IPS-15b (cell line): ENCODE results near the gene SH2B2.
"Not testable (repeated sequence)": the region's sequence is repeated elsewhere in the genome, so short reads cannot be mapped to it uniquely, and the experiment has no call there.

ENCODE experiments used
- H3K27me3 ChIP-seq: one replicate; pipeline ENCODE4 v1.6.1; 2013; ENCODE audit warnings: low read length; ENCODE audit not compliant: control insufficient read depth, insufficient read depth
- H3K36me3 ChIP-seq: one replicate; pipeline ENCODE4 v1.6.1; 2013; ENCODE audit warnings: low read length; ENCODE audit not compliant: control insufficient read depth, insufficient read depth
- H3K4me1 ChIP-seq: one replicate; pipeline ENCODE4 v1.6.1; 2013; ENCODE audit warnings: mild to moderate bottlenecking, low read length; ENCODE audit not compliant: control insufficient read depth, insufficient read depth
- H3K4me3 ChIP-seq: one replicate; pipeline ENCODE4 v1.5.1; 2013; ENCODE audit warnings: low read depth, low read length
- H3K9ac ChIP-seq: one replicate; pipeline ENCODE4 v1.6.1; 2013; ENCODE audit warnings: low read depth, mild to moderate bottlenecking, low read length
- H3K9me3 ChIP-seq: one replicate; pipeline ENCODE4 v1.6.1; 2013; ENCODE audit warnings: mild to moderate bottlenecking, low read length; ENCODE audit not compliant: control insufficient read depth, insufficient read depth

Gene SH2B2

GRCh38 chr7:102291916-102292267 lies 5.2 kb downstream of the SH2B2 start:
- Histone ChIP-seq H3K27me3 (peaks cover 3% of the 10 kb centered on the region), H3K9me3 (no peaks in the 10 kb centered on the region), H3K4me3 (no peak overlapping the region), H3K9ac (no peak overlapping the region), H3K4me1 (peaks cover 8% of the 10 kb centered on the region), H3K36me3 (no peaks in the 10 kb centered on the region)

- H3K9ac ChIP-seq = no peak overlapping the region
- H3K4me3 ChIP-seq = peak overlapping the region; percentile 41
- no peaks in the 10 kb centered on the region for H3K9me3 ChIP-seq
Measured at GRCh38 chr7:102292813-102293798, 6.4 kb downstream of the SH2B2 start.

GRCh38 chr7:102294589-102294988 lies 7.9 kb downstream of the SH2B2 start:
- Histone ChIP-seq H3K27me3 (peaks cover 3% of the 10 kb centered on the region), H3K9ac (no peak overlapping the region)

More at GRCh38 chr7:102292813-102293798, 6.4 kb downstream of the SH2B2 start:
- Histone ChIP-seq H3K27me3 (peaks cover 1% of the 10 kb centered on the region), H3K36me3 (no peaks in the 10 kb centered on the region), H3K4me1 (peaks cover 6% of the 10 kb centered on the region)

GRCh38 chr7:102295346-102296178 lies 8.9 kb downstream of the SH2B2 start:
- Histone ChIP-seq H3K9ac (no peak overlapping the region), H3K4me3 (no peak overlapping the region), H3K4me1 (peaks cover 6% of the 10 kb centered on the region), H3K9me3 (no peaks in the 10 kb centered on the region), H3K27me3 (peaks cover 3% of the 10 kb centered on the region), H3K36me3 (no peaks in the 10 kb centered on the region)

More at GRCh38 chr7:102294589-102294988, 7.9 kb downstream of the SH2B2 start:
- Histone ChIP-seq H3K4me3 (no peak overlapping the region), H3K36me3 (no peaks in the 10 kb centered on the region), H3K4me1 (peaks cover 6% of the 10 kb centered on the region), H3K9me3 (no peaks in the 10 kb centered on the region)

- no peak overlapping the region for H3K4me3 ChIP-seq
- H3K9ac ChIP-seq = no peak overlapping the region
Measured at GRCh38 chr7:102296179-102296438, 9.4 kb downstream of the SH2B2 start.

DNA sequence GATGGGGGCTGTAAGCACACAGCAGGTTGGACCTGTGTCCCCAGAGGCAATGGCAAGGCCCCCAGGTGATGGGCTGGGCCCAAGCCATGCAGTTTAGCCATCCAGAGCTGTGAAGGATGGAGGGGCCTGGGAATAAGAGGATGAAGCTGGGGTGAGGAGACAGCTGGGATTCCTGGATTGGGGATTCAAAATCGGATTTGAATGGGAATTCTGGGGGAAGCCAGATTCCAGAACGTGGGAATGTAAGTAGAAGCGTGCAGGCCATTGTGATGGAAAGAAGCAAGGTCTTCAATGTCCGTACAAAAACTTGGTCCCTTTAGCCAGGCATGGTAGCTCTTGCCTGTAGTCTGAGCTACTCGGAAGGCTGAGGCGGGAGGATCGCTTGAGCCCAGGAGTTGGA lies 9.8 kb downstream of the SH2B2 start:
- Histone ChIP-seq H3K9me3 (no peaks in the 10 kb centered on the region), H3K4me3 (no peak overlapping the region), H3K9ac (no peak overlapping the region), H3K36me3 (no peaks in the 10 kb centered on the region), H3K4me1 (peaks cover 6% of the 10 kb centered on the region), H3K27me3 (peaks cover 3% of the 10 kb centered on the region)

More at GRCh38 chr7:102296179-102296438, 9.4 kb downstream of the SH2B2 start:
- peaks cover 6% of the 10 kb centered on the region for H3K4me1 ChIP-seq
- no peaks in the 10 kb centered on the region for H3K36me3 ChIP-seq
- H3K27me3 ChIP-seq = peaks cover 3% of the 10 kb centered on the region
- no peaks in the 10 kb centered on the region for H3K9me3 ChIP-seq

GRCh38 chr7:102297487-102298218 lies 11.0 kb downstream of the SH2B2 start:
- peaks cover 6% of the 10 kb centered on the region for H3K4me1 ChIP-seq
- no peaks in the 10 kb centered on the region for H3K9me3 ChIP-seq
- no peaks in the 10 kb centered on the region for H3K36me3 ChIP-seq
- H3K27me3 ChIP-seq = peaks cover 3% of the 10 kb centered on the region
- no peak overlapping the region for H3K9ac ChIP-seq
- H3K4me3 ChIP-seq = no peak overlapping the region

DNA sequence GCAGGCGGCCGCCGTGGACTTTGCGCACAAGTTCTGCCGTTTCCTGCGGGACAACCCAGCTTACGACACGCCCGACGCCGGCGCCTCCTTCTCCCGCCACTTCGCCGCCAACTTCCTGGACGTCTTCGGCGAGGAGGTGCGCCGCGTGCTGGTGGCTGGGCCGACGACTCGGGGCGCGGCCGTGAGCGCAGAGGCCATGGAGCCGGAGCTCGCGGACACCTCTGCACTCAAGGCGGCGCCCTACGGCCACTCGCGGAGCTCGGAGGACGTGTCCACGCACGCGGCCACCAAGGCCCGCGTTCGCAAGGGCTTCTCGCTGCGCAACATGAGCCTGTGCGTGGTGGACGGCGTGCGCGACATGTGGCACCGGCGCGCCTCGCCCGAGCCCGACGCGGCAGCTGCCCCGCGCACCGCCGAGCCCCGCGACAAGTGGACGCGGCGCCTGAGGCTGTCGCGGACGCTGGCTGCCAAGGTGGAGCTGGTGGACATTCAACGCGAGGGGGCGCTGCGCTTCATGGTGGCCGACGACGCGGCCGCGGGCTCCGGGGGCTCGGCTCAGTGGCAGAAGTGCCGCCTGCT lies 14.1 kb downstream of the SH2B2 start:
- peaks cover 3% of the 10 kb centered on the region for H3K27me3 ChIP-seq
- H3K4me3 ChIP-seq = no peak overlapping the region
- H3K4me1 ChIP-seq = peaks cover 3% of the 10 kb centered on the region
- no peaks in the 10 kb centered on the region for H3K9me3 ChIP-seq
- no peak overlapping the region for H3K9ac ChIP-seq
- H3K36me3 ChIP-seq = peaks cover 4% of the 10 kb centered on the region

GRCh38 chr7:102301367-102301766 lies 14.7 kb downstream of the SH2B2 start:
- not testable (repeated sequence) for H3K4me1 ChIP-seq, H3K36me3 ChIP-seq, H3K9me3 ChIP-seq, H3K27me3 ChIP-seq, H3K4me3 ChIP-seq, H3K9ac ChIP-seq

DNA sequence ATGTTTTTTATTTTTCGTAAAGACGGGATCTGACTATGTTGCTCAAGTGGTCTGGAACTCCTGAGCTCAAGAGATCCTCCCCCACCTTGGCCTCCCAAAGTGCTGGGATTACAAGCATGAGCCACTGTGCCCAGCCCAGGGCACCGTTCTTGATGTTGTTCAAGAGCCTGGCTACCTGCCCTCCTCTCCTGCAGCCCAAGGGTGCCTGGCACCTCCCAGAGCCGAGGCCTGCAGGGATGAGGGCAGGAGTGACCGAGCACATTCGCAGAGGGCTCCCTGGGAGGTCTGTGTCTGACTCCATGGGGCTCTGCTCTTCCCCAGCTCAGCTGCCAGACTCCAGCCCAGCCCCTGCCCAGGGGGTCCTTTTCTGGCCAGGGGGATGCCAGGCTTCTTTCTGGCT lies 15.4 kb downstream of the SH2B2 start:
- Histone ChIP-seq H3K9me3 (no peaks in the 10 kb centered on the region), H3K4me3 (no peak overlapping the region), H3K27me3 (peaks cover 3% of the 10 kb centered on the region), H3K4me1 (peaks cover 5% of the 10 kb centered on the region), H3K9ac (no peak overlapping the region), H3K36me3 (peaks cover 4% of the 10 kb centered on the region)

DNA sequence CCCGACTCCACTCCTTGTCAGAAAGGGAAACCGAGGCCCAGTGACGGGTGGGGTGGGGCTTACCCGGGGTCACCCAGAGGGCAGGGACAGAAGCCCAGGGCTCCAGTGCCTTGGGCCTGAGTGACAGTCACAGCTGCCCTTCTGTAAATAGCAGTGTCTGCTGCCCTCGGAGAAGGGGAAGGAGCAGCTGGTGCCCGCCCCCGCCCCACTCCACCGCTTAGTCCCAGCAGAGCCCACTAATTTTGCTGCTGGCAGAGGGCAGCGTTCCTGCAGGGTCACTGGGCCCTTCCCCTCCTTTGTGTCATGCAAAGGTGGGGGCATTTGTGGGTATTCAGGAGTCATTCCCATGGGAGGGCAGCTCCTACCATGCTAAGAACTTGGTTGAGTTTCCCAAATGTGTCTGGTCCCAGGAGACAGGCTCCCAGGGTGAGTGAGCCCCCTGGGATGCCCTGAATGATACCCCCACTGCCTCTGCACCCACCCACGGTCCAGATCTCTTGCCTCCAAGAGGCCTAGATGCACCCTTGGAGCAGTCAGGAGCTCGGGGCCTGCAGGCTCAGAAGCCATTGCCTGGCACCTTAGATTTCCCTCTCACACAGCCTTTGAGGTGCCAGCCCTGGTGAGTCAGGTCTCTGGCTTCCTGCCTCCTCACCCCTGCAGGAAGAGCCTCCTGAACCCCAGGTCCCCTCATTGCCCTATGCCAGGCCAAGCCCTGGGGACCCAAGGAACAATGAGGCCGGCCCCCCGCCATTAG lies 17.2 kb downstream of the SH2B2 start:
- no peak overlapping the region for H3K4me3 ChIP-seq
- H3K9me3 ChIP-seq = no peaks in the 10 kb centered on the region
- peaks cover 4% of the 10 kb centered on the region for H3K36me3 ChIP-seq
- H3K9ac ChIP-seq = no peak overlapping the region
- H3K4me1 ChIP-seq = peaks cover 13% of the 10 kb centered on the region
- H3K27me3 ChIP-seq = peaks cover 3% of the 10 kb centered on the region
